Liver (tissue), 2 donors: Measurements from ENCODE around the gene WNK1.
"Not testable (repeated sequence)": the region's sequence is repeated elsewhere in the genome, so short reads cannot be mapped to it uniquely, and the experiment has no call there.

Experiments
- FOXA1 ChIP-seq: IDR thresholded peaks from 2 replicates; pipeline ENCODE4 v1.6.1; 2016; ENCODE audit warnings: antibody characterized with exemption
- FOXA2 ChIP-seq: IDR thresholded peaks from 2 replicates; pipeline ENCODE4 v1.6.1; 2016; ENCODE audit warnings: antibody characterized with exemption
- TF ChIP-seq, protein P1 (sequence below): fragments of 150-350 bp; IDR thresholded peaks from 2 replicates; pipeline ENCODE4 v1.5.1; 2017; ENCODE audit warnings: improper control_type of control experiment, low read depth, low read length; ENCODE audit not compliant: missing input control
- donor health status: healthy.

DNA sequence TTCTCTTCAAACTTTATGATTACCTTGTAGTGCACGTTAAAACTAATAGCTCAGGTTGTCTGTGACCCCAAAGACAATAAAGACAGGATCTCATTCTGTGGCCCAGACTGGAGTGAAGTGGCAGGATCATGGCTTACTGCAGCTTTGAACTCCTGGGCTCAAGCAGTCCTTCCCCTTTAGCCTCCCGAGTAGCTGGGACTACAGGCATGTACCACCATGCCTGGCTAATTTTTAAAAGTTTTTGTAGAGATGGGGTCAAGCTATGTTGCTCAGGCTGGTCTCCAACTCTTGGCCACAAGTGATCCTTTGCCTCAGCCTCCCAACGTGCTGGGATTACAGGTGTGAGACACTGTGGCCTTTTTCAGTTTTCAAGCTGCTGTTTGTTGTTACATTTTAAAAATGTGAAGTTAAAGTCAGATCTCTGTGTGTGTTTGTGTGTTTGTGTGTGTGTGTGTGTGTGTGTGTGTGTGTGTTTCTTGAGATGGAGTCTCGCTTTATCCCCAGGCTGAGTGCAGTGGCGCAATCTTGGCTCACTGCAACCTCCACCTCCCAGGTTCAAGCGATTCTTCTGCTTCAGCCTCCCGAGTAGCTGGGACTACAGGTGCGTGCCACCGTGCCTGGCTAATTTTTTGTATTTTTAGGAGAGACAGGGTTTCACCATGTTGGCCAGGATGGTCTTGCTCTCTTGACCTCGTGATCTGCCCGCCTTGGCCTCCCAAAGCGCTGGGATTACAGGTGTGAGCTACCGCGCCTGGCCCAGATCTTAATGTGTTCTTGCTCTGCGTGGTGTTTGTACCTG is 23.8 kb downstream of the WNK1 start:
- TF ChIP-seq, protein P1, sequence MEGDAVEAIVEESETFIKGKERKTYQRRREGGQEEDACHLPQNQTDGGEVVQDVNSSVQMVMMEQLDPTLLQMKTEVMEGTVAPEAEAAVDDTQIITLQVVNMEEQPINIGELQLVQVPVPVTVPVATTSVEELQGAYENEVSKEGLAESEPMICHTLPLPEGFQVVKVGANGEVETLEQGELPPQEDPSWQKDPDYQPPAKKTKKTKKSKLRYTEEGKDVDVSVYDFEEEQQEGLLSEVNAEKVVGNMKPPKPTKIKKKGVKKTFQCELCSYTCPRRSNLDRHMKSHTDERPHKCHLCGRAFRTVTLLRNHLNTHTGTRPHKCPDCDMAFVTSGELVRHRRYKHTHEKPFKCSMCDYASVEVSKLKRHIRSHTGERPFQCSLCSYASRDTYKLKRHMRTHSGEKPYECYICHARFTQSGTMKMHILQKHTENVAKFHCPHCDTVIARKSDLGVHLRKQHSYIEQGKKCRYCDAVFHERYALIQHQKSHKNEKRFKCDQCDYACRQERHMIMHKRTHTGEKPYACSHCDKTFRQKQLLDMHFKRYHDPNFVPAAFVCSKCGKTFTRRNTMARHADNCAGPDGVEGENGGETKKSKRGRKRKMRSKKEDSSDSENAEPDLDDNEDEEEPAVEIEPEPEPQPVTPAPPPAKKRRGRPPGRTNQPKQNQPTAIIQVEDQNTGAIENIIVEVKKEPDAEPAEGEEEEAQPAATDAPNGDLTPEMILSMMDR = not testable (repeated sequence)
- not testable (repeated sequence) for TF ChIP-seq FOXA2, FOXA1
